Limb (tissue), 2 donors: ENCODE data around the gene PLD5.
"Not testable (repeated sequence)": the region's sequence is repeated elsewhere in the genome, so short reads cannot be mapped to it uniquely, and the experiment has no call there.

ENCODE experiments used
- DNase-seq, 2 donors: peaks; one replicate each; pipeline ENCODE4 v3.0.0-alpha.2; 2016; ENCODE audit errors: extremely low spot score in 2 of 2

Gene PLD5

DNA sequence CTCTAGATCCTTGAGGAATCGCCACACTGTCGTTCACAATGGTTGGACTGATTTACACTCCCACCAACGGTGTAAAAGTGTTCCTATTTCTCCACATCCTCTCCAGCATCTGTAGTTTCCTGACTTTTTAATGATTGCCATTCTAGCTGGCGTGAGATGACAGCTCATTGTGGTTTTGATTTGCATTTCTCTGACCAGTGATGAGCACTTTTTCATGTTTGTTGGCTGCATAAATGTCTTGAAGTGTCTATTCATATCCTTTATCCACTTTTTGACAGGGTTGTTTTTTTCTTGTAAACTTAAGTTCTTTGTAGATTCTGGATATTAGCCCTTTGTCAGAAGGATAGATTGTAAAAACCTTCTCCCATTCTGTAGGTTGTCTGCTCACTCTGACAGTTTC, 465.9 kb downstream of the PLD5 start:
- not testable (repeated sequence) for DNase-seq

DNA sequence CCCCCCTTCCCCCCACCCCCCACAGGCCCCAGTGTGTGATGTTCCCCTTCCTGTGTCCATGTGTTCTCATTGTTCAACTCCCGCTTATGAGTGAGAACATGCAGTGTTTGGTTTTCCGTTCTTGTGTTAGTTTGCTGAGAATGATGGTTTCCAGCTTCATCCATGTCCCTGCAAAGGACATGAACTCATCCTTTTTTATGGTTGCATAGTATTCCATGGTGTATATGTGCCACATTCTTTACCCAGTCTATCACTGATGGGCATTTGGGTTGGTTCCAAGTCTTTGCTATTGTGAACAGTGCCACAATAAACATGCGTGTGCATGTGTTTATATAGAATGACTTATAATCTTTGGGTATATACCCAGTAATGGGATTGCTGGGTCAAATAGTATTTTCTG, 466.3 kb downstream of the PLD5 start:
- not testable (repeated sequence) for DNase-seq

DNA sequence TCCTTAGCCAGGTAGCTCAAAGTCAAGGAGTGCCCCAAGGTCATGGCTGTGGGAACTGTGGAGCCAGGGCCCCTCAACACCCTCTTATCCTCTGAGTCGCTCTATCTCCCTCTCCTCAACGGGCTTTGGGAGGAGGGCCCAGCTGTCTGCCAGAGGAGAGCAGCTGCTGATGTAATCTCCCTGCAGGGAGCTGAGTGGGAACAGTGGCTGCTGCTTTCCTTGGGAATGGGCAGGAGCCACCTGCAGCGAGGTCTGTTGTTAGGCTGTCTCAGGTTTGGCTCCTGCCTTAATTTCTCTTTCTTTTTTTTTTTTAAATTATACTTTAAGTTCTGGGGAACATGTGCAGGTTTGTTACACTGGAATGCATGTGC, 466.8 kb downstream of the PLD5 start:
- DNase-seq = no peak

DNA sequence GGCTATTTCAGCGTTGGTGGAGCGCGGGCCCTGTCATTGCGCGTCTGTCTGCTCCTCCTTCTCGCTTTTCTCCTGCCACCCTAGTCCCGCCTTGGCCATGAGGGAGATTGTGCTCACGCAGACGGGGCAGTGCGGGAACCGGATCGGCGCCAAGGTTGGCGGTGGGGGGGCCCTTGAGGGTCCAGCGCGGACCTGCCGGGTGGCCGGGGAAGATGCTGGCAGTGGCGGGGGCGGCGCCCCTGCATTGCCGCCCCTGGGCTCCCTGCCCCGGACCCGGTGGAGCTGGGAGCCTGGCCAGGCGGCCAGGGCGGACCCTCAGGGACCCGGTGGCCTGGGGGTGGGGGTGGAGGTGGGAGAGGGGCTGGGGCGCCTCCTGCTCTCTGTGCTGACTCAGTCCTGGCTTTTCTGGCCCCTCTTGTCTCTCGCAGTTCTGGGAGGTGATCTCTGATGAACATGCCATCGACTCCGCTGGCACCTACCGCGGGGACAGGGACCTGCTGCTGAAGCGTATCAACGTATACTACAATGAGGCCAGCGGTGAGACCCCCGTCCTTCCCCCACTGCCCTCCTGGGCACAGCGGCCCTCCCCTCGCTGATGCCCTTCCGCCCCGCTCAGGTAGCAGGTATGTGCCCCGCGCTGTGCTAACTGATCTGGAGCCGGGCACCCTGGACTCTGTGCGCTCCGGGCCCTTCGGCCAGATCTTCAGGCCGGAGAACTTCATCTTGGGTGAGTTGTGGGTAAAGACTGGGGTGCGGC, 467.3 kb downstream of the PLD5 start:
- DNase-seq = no peak

DNA sequence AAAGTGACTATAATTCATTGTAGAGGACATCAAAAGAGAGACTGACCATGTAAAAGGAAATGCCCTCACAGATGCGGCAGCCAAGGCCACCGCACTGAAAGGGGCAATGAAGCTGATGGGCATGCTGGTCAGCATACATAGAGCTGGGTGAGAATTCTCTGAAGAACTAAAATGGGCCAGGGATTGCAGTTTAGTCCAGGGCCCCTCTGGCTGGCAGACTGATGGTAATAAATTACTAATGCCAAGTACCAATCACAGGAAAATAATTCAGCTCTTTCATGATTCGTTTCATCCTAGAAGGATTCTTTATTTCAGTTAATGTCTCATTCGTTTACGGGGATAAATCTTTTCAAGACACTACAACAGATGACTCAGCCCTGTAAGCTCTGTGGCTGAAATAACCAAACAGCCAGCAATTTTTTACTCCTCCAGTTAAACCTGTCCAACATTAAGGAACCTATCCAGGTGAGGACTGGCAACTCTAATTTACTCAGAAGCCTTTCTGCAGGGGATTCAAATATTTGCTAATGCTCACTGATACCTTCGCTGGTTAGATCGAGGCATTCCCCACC, 468.7 kb downstream of the PLD5 start:
- no peak for DNase-seq

DNA sequence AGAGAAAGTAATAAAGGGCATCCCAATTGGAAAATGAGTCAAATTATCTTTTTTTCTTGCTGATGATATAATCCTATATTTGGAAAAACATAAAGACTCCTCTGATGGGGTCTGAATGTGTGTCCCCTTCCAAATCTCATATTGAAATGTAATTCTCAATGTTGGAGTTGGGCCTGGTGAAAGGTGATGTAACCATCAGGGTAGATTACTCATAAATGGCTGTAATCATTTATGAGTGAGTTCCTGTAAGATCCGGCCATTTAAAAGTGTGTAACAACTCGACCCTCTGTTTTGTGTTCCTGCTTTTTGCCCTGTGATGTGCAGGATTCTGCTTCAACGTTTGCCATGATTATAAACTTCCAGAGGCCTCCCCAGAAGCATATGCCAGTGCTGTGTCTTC, 481.3 kb downstream of the PLD5 start:
- no peak for DNase-seq

DNA sequence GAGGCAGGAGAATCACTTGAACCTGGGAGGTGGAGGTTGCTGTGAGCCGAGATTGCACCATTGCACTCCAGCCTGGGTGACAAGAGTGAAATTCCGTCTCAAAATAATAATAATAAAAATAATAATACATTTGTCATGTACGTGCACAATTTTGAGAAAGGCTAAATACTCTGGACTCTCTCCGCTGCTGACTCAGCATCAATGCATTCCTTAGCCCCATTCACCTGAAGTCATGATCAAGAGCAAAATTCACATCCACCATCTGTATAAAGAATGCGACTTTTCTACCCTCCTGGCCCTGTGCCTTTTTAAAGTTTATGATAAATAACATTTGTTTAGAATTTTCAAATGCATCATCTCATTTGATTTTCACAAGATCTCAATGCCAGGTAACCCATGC, 490.1 kb downstream of the PLD5 start:
- DNase-seq = no peak

DNA sequence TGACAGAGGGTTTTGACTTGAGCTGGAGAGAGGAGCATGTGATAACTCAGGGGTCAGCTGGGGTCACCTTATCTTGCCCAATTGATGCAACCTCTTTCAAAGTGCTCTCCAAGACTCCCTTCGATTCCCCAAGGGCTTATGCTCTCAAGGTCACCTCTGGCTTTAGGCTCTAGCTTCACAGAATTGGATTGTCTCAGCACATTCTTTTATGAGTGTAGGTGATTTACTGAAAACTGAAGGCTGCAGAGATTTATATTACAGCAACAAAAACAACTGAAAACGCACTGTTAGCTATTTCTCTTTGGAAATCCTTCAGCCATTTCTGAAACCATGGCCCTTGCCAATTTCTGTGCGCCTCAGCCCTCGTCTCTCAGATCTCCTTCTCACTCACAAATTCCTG, 491.1 kb downstream of the PLD5 start:
- DNase-seq = no peak
